GM18951 (cell line): ENCODE results near the gene SKP1.

Source experiments
- POLR2A ChIP-seq: IDR thresholded peaks from 4 replicates; pipeline ENCODE4 v1.6.1; 2011; ENCODE audit warnings: mild to moderate bottlenecking; ENCODE audit not compliant: insufficient read length, insufficient read depth; ENCODE audit errors: extremely low read depth
- in situ Hi-C: fragments of 300-500 bp; cut with MboI; formaldehyde crosslinking; loops from one replicate; pipeline ENCODE4 v1.12.0; 2022; ENCODE audit warnings: low sequenced_read_pairs, mixed read lengths, inconsistent platforms; ENCODE audit not compliant: unreplicated experiment

Gene SKP1

DNA sequence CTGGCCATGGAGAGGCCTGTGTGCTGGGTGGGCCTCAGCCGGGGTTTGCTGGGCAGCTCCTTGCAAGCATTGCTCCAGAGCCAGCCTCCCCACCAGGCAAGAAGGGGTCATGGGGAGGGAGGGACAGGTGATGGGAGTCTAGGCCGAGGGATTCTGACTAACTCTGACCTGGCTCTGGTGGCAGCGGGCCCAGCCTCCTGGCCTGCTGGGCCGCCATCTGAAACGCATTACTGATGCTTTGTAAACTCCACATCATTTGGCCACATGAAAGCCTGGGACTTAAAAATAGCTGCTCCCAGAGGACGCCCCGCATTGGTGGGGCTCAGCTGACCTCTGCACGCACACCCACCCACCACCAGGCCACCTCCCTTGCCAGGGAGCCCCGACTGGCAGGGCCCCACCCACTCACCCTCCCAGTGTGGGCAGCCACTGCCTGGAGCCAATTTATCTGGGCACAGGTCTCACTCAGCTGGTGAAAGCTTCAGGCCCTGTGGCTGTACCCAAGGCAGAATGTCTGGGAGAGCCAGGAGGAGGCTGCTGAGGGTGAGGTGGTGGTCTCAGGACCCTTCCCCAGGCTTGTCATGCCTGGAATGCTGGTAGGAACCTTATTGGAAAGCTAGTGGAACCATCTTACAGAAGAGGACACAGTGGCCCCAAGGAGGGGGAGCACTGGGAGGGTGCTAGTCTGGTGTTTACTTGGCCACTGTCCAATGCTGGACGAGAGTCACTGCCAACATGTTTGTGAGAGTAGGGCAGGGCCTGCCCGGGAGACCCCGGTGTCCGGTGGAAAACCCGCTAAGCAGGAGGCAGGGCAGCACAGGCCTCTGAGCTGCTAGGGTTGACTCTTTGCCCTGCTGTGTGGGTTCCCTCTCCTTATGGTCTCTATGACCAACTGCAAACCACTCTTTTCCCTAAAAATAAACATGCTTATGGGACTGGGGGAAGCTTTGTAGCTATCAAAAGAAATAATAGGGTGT lies 51.4 kb downstream of the SKP1 start:
- TF ChIP-seq POLR2A, result no peak
- in situ Hi-C loops, result no loop called here

DNA sequence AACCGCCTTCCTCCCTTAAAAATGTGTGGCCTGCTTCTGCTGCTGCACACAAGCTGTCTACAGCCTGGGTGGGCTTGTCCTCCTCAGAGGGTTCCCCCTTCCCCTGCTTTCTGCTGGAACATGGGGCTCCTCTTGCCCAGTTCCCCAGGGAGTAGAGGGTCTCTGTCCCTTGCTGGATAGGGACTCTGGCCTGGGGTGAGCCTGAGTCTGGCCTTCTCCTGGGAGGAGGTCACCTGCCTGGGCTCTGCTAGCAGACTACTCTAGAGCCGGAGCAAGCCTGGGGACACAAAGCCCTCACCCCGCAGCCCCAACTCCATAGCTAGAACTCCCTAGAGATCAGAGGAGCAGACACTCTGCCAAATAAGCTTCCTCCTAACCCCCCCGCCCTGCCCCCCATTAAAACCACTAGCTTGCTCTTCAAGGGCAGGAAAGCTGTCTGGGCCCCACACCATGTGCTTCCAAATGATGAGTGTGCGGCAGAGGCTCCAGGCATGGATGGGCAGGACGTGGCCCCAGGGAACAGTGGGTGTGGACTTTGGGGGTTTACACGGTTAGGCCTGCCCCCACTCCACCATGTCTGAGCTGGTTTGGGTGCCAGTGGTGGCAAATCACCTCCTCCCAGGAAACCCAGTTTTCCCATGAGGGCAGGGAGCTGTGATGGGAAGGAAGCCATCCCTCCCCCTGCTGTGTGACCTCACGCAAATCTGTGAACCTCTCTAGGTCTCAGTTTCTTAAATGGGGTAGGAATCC lies 52.3 kb downstream of the SKP1 start:
- no peak for TF ChIP-seq POLR2A
- in situ Hi-C loops, result no loop called here

DNA sequence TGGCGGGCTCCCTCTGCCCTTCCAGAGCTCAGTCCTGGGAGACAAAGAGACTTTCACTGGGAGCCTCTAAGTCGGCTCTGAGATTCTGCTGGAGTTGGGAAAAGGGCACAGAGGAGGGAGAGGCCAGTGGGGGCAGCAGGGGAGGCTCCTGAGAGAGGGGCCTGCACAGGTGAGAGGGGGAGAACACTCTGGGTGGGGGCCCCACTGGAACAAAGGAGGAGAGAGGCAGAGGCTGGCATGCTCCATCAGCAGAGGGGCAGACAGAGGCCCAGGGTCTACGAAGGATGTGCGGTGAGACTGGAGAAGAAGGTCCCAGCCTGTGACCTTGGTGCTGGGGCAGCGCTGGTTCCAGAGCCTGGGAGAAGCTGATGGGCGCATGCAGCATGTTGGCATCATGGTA lies 53.4 kb downstream of the SKP1 start:
- TF ChIP-seq POLR2A, result no peak
- in situ Hi-C loops, result no loop called here

DNA sequence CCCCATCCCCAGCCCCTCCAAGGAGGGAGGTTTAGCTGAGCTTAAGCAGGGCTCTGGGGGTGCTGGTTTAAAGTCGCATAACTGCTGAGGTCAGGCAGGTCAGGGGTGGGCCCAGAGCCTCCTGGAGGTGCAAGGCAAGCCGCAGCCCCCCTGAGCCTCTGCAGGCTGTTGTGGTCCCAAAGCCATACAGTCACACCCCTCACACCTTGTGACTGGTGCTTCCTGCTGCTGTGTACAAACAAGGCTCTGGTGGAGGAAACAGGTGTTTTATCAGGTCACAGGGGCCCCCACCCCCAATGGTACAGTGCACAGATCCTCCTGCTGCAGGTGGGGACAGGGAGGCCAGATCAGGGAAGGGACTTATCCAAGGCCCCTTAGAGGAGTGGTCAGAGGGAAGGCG lies 54.2 kb downstream of the SKP1 start:
- in situ Hi-C loops, result no loop called here

DNA sequence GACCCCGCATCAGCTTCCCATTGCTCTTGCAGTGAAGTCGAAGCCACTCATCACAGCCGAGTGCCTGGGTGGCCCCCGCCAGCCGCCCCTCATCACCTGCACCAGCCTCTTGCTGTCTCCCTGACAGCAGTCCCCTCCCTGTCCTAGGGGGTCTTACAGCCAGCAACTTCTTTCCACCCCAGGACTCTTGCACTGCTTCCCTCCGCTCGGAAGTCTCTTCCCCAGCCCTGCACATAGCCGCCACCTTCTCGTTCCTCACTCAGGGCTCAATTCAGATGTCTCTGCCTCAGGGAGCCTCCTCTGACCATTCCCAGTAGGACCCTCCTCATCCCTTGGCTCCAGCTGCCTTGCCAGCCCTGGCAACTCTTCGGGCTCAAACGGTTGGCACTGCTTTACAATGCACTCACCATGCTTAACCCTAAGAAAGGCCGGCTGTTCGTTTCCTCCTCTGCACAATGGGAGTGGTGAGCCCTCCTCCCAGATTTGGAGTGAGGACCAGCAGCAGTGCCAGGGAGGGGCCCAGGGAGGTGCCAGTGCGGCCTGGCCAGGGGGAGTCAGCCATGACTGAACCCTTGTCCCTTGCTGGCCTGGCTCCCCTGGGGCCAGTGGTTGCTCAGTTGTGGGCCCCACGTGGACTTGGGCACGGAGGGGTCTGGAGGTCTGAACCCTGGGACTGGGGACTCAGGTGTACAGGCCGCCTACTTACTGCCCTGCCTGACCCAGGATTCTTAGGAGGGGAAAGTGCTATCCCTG lies 56.2 kb downstream of the SKP1 start:
- TF ChIP-seq POLR2A, result no peak
- in situ Hi-C loops, result no loop called here

More for the DNA sequence above, 54.2 kb downstream of the SKP1 start:
- TF ChIP-seq POLR2A, result no peak

DNA sequence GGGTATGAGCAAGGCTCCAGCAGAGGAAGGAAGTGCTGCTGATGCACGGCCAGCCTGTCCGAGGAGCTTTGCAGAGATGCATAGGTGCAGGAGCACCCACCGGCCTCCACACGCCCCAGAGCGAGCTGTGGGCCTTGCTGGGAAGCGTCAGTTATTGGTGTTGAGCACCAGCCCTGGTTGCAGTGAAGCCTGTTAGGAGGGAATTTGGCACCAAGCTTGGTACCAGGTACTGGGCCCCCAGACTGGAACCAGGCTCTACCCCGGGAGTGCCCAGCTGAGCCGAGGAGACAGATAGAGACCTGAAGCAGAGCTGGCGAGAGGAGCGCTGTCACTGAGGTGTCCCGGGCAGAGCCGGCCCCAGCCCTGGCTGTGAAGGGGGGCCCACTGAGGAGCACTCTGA lies 57.0 kb downstream of the SKP1 start:
- in situ Hi-C loops, result no loop called here
- no peak for TF ChIP-seq POLR2A

DNA sequence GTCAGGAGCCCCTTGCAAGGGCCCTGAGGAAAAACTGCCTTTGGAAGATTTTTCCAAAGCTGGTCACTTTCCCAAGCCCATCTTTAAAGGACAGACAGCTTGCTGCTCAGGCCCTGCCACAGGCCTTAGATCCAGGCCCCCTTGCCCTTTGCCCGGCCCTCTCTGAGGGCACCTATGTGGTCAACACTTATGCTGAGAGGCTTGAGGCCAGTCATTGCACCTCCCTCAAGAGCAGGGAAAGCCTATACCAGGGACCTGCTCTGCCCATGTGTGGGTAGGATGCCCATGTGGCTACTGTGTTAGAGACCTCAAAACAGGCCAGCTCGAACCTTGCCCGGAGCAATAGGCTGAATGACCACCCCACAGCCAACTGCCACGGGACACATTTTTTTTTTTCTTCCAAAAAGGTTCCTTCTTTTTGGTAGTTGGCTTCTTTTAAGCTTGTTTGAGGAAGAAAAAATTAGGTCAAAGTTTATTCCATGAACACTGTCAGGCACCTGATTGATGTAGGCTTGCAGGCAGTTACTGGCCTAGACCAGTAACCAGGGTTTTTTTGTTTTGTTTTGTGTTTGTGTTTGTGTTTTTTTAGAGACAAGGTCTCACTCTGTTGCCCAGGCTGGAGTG lies 58.4 kb downstream of the SKP1 start:
- no peak for TF ChIP-seq POLR2A
- in situ Hi-C loops, result no loop called here

DNA sequence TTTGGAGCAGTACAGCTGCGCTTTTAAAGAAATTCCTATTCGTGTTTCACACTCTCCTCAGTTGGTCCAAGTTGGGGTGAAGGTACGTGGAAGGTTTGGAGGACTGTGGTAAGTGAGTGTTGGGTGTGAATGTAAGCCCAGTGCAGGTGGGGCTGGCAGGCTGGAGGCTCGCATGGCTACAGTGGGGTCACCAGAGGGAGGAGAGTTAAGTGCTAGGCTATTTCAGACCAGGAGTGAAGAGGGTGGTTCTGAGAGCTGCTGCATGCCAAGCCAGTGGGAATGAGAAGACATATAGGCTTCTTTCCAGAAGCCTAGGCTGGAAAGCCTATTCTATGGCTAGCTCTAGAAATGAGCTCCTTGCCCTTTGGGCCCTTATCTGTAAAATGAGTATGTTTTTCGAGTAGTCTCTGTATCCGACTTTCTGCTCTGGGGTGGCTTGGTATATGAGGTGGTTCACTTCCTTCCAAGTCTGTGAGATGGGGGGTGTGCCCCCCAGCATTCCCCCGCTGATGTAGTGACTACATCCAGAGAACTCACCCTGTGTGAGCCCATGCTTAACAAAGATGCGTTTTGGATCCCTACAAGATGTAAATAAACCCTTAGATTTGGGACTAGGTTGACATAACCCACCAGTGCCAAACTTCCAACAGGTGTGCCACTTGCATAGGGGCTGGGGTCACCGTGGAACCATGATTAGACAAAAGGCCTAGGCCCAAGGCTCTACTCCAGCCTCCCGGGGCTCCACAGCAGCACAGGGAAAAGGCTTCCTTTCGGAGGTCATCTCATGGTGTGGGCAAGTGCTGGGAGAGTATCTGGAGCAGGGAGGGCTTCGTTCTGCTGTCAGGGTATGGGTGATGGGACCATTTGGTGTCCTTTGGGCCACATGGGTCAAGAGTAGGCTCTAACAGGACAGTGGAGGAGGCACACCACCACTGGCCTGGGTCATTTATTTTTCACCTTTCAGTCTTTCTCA lies 59.7 kb downstream of the SKP1 start:
- no peak for TF ChIP-seq POLR2A
- in situ Hi-C loops, result no loop called here

DNA sequence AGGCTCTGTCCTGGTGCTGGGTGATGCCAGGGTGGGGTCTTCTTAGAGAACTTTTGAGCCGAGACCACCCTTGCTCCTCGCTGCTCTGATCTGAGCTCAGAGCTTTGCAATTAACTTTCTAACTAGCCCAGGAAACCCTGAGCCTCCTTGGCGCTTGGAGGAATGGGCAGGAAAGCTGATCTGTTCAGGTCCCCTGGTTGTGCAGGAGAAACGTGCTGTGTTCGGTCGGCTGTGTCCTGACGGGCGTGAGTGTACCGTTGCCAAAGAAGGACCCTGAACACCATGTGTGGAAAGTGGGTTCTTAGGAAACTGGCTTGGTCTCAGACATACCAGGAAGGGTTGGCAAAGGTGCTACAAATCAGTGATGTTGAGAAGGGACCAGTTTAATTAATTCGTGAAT lies 60.5 kb downstream of the SKP1 start:
- in situ Hi-C loops, result no loop called here
- no peak for TF ChIP-seq POLR2A

DNA sequence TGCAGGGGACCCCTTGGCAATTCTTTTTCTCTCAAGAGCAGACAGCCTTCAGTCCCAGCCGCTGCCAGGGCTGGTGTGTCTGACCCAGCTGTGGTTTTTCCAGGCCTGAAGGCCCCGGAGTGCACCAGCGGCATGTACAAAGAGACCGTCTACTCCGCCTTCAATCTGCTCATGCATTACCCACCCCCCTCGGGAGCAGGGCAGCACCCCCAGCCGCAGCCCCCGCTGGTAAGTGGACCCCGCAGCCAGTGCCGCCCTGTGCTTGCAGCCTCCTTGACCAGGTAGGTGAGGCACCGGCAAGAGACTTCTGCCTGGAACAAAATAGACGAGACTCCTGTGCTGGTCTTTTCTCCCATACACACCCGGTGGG lies 61.0 kb downstream of the SKP1 start:
- no peak for TF ChIP-seq POLR2A
- in situ Hi-C loops, result no loop called here

DNA sequence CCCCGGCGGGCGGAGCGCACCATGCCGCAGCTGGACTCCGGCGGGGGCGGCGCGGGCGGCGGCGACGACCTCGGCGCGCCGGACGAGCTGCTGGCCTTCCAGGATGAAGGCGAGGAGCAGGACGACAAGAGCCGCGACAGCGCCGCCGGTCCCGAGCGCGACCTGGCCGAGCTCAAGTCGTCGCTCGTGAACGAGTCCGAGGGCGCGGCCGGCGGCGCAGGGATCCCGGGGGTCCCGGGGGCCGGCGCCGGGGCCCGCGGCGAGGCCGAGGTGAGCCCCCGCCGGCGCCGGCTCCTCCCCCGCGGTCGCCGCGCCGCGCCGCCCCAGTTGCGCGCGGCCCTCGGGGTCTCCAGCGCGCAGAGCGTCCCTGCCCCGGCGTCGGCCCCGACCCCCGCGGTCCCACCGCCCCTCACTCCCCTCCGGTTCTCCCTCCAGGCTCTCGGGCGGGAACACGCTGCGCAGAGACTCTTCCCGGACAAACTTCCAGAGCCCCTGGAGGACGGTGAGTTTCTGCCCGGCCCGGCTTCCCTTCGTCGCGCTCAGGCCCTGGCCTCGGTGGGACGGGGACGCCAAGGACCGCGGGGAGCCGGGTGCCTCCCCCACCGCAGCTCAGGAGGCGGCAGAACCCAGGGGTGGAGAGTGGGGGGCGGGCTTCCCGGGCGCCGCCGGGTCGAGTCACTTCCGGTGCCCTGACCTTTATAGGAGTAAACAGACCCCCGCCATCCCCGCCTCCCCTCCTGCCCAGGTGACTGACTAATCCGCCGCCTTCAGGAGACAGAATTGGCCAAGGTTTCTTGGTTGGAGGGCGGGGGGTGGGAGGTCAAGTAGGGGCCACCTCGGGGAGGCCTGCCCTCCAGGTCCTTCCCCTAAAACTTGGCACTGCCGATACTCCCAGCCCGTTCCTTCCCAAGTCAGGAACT lies 61.6 kb downstream of the SKP1 start:
- no peak for TF ChIP-seq POLR2A
- in situ Hi-C loops, result no loop called here
